ENCODE results near the gene TSPAN9. TPM values are rescaled to one million over a fixed set of nuclear protein-coding genes. Genes with fewer than 3 reads are reported as not detected.
A peak's percentile ranks its signal among the peaks of the same experiment; 100 is the strongest.

The TSPAN9 gene
- total RNA-seq, 1 donor from 2014 or later: 43.7 TPM

DNA sequence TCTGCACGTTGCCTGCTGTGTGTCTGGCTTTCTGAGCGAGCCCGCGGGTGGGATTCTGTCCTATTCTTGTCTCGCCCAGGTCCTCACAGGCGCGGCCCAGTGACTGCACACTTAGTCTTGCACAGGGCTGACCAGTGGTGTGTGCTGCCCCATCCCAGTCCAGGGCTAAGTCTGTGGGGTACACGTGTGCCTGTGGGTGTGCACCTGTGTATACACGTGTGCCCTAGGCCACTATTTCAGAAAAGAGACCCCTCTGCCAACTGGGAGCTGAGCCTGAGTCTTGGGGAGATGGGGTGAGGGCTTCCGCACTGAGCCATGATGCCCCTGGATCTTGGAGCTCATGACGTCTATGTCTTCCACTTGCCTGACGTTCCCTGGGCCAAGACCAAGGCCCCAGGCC lies 228.3 kb downstream of the TSPAN9 start:
- ATAC-seq (no peak), DNase-seq (ENCODE audit: low spot score) (no peak)

GRCh38 chr12:3305904-3306619 lies 228.9 kb downstream of the TSPAN9 start:
- no peak for ATAC-seq
- no peak for DNase-seq (ENCODE audit: low spot score)

- ATAC-seq (no peak), DNase-seq (ENCODE audit: low spot score) (no peak)
Observed at GRCh38 chr12:3307389-3307788, 230.2 kb downstream of the TSPAN9 start.

DNA sequence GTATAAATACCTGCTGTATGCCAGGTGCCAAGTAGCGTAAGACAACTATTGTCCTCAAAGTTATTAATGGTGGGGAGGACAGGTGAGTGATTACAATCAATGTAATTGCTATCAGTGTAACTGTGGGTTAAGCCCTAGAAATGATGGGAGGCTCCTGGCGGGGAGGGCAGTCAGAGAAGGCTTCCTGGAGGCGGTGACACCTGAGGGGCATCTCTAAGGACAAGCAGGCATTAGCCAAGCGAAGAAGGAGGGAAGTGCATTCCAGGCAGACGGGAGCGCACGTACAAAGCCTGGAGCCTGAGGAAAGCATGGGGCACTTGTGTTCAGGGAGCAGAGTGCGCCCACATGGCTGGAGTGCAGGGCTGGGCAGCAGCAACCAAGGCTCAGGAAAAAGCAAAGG lies 230.9 kb downstream of the TSPAN9 start:
- ATAC-seq: no peak
- DNase-seq (ENCODE audit: low spot score): no peak

GRCh38 chr12:3308609-3309008 lies 231.4 kb downstream of the TSPAN9 start:
- no peak for DNase-seq (ENCODE audit: low spot score)
- no peak for ATAC-seq

- DNase-seq (ENCODE audit: low spot score) (no peak), ATAC-seq (no peak)
Observed at GRCh38 chr12:3309805-3310204, 232.6 kb downstream of the TSPAN9 start.

GRCh38 chr12:3310271-3311026 lies 233.3 kb downstream of the TSPAN9 start:
- DNase-seq (ENCODE audit: low spot score) (no peak), ATAC-seq (no peak)

DNA sequence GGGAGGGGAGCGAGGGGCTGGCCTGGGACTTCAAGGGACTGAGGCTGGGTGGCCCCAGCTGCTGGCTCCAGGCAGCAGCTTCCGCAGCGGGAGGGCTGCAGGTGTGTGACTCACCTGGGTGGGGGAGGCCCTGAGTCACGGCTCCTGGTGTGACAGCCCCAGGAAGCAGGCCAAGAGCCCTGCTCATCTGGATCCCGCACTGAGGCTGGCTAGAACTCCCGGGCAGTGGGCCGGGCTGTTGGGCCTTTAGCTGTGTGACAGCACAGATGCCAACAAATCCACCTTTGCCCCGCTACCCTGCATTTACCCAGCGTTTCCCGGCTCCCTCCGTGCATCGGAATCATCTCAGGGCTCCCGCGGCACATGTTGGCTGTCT lies 233.8 kb downstream of the TSPAN9 start:
- DNase-seq (ENCODE audit: low spot score): no peak
- no peak for ATAC-seq

GRCh38 chr12:3311491-3312103 lies 234.4 kb downstream of the TSPAN9 start:
- ATAC-seq (no peak), DNase-seq (ENCODE audit: low spot score) (no peak)

- no peak for DNase-seq (ENCODE audit: low spot score)
- ATAC-seq: no peak
Observed at GRCh38 chr12:3313066-3313465, 235.9 kb downstream of the TSPAN9 start.

GRCh38 chr12:3313675-3314663 lies 236.8 kb downstream of the TSPAN9 start:
- ATAC-seq (peak; percentile 37), DNase-seq (ENCODE audit: low spot score) (no peak)

DNA sequence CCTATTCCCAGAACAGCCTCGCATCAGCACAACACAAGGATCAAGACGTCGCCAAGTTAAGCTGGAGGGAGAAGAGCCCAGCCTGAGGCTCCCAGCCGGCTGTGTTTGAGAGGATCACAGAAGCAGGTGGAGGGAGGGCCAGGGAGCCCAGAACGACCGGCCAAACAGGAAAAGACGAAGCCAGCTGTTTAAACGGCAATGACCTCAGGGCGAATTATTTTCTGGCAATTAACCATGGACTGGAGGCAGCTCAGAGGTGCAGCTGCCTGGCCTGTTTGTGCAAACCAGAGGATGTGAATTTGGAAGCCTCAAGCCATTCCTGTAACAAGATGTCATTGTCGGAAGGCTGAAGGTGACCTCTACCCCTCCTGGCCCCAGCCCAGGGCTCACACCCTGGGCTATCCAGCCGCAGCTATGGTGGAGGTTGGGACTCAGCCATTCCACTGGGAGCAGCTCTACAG lies 238.1 kb downstream of the TSPAN9 start:
- DNase-seq (ENCODE audit: low spot score): no peak

DNA sequence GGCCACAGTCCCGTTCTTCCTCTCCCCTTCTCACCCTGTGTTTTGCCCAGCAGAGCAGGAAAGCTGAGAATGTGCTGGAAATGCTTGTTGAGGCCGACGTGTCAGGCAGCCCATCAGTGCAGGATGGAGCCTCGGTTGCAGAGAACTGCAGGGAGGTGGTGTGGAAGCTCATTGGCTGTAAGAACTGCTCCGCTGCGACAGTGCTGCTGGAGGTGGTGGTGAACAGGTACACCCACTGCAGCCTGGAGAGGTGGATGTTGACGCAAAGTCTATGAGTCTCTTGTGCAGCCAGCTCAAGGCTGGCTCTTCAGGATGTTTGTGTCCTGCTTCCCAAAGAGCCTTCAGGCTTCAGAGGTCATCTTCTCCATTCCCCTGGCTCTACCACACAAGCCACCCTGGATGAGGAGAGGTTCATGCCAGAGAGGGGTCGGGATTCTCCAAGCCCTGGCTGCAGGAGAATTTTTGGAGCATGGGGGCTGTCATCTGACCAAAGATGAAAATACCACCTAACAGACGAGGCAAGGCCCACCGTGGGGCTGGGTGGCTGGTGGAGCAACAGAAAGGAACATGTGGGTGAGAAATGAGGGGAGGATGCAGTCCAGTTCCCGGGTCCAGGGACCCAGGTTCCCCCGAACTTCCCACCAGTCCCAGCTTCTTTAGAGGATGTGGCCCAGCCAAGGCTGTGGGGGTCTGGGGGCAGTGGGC lies 239.7 kb downstream of the TSPAN9 start:
- no peak for ATAC-seq
- no peak for DNase-seq (ENCODE audit: low spot score)

More for the DNA sequence above, 238.1 kb downstream of the TSPAN9 start:
- peak; percentile 69 for ATAC-seq

DNA sequence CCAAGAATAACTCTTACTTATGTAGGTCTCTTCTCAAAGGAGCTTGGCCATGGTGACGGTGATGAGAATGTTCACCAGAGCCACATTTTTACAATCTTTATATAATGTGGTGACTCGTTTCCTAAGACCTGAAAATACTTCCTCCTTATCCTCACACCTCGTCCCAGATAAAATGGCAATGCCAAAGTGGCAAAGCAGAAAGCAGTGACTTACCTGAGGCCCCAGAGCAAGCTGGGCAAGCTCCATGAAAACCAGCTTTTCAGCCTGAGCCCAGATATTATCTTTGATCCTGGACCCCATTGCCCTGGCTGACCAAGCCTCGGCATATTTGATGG lies 240.3 kb downstream of the TSPAN9 start:
- no peak for ATAC-seq
- DNase-seq (ENCODE audit: low spot score): no peak

DNA sequence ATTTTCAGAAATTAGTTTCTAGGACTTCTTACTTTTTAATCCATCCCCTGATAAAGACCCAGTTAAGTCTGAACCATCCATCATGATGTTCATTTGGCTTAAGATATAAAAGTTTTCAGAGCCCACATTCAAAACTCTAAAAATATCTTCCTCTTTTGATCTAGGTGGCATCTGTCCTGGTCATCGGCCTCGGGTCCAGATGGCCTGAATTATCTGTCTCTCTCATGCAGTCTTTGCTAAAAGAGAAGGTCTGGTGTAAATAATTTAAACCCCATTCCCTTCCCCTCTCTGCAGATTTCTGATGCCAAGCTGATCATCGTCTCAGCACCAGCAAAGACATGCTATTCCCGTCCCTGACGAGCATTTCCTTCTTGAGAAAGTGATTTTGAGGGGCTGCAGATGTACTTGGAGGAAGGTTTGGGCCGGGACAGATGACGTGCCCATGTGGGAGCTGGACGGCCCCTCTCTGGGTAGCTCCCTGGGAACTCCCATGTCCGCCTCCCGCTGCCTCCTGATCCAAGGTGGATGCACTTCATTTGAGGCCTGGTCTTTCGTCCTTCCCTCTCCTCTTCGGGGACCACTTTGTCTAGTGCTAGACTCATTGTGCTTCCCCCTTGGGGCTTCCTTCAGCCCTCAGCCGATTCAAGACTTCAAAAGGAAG lies 240.8 kb downstream of the TSPAN9 start:
- DNase-seq (ENCODE audit: low spot score) (no peak), ATAC-seq (no peak)

DNA sequence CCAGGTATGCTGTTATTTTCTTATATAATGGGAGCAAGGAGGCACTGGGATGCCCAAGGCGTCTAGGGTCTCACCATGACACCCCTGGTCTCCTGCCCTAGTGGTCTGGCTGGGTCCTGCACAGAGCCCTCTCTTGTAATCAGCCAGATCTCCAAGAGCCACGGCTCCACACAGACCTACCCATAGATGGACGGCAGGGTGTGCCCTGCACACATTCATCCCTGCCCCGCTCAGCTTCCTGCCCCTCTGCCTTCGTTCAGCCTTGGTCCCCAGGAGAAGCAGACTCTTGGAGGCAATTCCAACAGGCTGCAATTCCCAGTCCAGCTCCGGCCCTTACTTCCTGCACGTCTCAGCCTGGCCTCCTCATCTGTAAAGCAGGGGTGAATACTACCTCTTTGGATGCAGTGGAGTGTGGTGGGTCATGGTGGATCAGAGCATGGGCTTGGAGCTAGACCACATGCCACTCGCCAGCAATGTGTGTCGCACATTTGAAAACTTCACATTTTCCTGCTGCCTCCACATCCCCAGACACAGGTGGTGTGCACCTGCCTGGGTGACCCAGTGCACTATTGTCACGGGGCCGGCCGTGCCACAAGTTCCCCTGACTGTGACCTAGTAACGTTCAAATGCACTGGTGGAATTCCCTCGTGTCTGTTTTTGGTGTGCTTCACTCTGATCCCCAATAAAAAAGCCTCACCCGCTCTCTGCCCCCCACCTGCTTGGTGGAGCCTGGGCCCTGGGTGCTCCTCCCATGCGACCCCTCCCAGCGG lies 242.7 kb downstream of the TSPAN9 start:
- DNase-seq (ENCODE audit: low spot score) (no peak), ATAC-seq (no peak)

GRCh38 chr12:3320881-3321509 lies 243.8 kb downstream of the TSPAN9 start:
- ATAC-seq: no peak
- DNase-seq (ENCODE audit: low spot score): no peak

- no peak for ATAC-seq
Observed at GRCh38 chr12:3321881-3322280, 244.7 kb downstream of the TSPAN9 start.

More at GRCh38 chr12:3321881-3322280, 244.7 kb downstream of the TSPAN9 start:
- no peak for DNase-seq (ENCODE audit: low spot score)
